ENCODE measurements around the gene ZFYVE28. TPM values are rescaled to one million over a fixed set of nuclear protein-coding genes. Genes with fewer than 3 reads are reported as not detected.
A peak's percentile ranks its signal among the peaks of the same experiment; 100 is the strongest.
"Not testable (repeated sequence)": the region's sequence is repeated elsewhere in the genome, so short reads cannot be mapped to it uniquely, and the experiment has no call there.

The ZFYVE28 gene
- total RNA-seq (10 to 100 TPM; 49.4 to 63.6 TPM), total RNA-seq (79.7 to 111 reads per million in 2 donors)

GRCh38 chr4:2417765-2418649 is at the start of gene ZFYVE28:
TSS of gene ZFYVE28 (minus strand) at chr4:2418645. CDS start at chr4:2418323, 322 bp downstream.
- DNase-seq (no peak), ATAC-seq (no peak)
- Mint-ChIP-seq H3K27me3 (no peaks in the 10 kb centered on the region), H3K4me1 (peaks cover 44% of the 10 kb centered on the region), H3K4me3 (peak within 1 kb of the TSS; percentile 93), H3K36me3 (ENCODE audit: low read depth) (no peaks in the 10 kb centered on the region), H3K27ac (peak within 1 kb of the TSS; percentile 97)
- no peaks in the 10 kb centered on the region for H3K9me3 ChIP-seq (ENCODE audit: control insufficient read depth, low read length, poor library complexity, severe bottlenecking)

DNA sequence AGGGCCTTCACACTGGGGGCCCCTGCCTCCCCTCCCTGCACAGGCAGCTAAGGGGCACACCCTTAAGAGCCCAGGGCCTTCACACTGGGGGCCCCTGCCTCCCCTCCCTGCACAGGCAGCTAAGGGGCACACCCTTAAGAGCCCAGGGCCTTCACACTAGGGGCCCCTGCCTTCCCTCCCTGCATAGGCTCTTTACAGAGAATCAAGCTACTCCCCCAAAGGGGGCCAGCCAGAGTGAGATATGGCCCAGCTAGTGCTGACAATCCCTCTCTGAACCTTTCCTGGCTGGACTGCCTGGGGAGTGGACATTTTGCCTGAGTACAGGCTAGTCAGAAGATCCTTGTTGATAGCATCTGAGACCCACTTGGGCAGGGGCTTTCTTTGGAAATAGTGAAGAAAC is 47.1 kb upstream of the ZFYVE28 start:
- H3K27ac Mint-ChIP-seq; DNase-seq; H3K27me3 Mint-ChIP-seq; H3K4me3 Mint-ChIP-seq; H3K36me3 Mint-ChIP-seq (ENCODE audit: low read depth); ATAC-seq; H3K9me3 ChIP-seq (ENCODE audit: control insufficient read depth, low read length, poor library complexity, severe bottlenecking): not testable (repeated sequence)
- peaks cover 25% of the 10 kb centered on the region for H3K4me1 Mint-ChIP-seq

- no peak for DNase-seq
- H3K9me3 ChIP-seq (ENCODE audit: control insufficient read depth, low read length, poor library complexity, severe bottlenecking) = no peaks in the 10 kb centered on the region
- no peak overlapping the region for H3K4me3 Mint-ChIP-seq
- no peak for ATAC-seq
- H3K4me1 Mint-ChIP-seq = peaks cover 19% of the 10 kb centered on the region
- H3K27ac Mint-ChIP-seq = no peak overlapping the region
- H3K36me3 Mint-ChIP-seq (ENCODE audit: low read depth) = no peaks in the 10 kb centered on the region
- H3K27me3 Mint-ChIP-seq = no peaks in the 10 kb centered on the region
Observed at GRCh38 chr4:2465032-2465431, 46.6 kb upstream of the ZFYVE28 start.

- Mint-ChIP-seq H3K27ac (no peak overlapping the region), H3K27me3 (no peaks in the 10 kb centered on the region), H3K4me3 (peak overlapping the region; percentile 73), H3K36me3 (ENCODE audit: low read depth) (no peaks in the 10 kb centered on the region), H3K4me1 (peaks cover 16% of the 10 kb centered on the region)
- no peaks in the 10 kb centered on the region for H3K9me3 ChIP-seq (ENCODE audit: control insufficient read depth, low read length, poor library complexity, severe bottlenecking)
- no peak for DNase-seq
- ATAC-seq = no peak
Observed at GRCh38 chr4:2462992-2463762, 44.7 kb upstream of the ZFYVE28 start.

- H3K9me3 ChIP-seq (ENCODE audit: control insufficient read depth, low read length, poor library complexity, severe bottlenecking) = no peaks in the 10 kb centered on the region
- peak overlapping the region; percentile 82 for H3K4me3 Mint-ChIP-seq
Observed at GRCh38 chr4:2462218-2462991, 44.0 kb upstream of the ZFYVE28 start.

DNA sequence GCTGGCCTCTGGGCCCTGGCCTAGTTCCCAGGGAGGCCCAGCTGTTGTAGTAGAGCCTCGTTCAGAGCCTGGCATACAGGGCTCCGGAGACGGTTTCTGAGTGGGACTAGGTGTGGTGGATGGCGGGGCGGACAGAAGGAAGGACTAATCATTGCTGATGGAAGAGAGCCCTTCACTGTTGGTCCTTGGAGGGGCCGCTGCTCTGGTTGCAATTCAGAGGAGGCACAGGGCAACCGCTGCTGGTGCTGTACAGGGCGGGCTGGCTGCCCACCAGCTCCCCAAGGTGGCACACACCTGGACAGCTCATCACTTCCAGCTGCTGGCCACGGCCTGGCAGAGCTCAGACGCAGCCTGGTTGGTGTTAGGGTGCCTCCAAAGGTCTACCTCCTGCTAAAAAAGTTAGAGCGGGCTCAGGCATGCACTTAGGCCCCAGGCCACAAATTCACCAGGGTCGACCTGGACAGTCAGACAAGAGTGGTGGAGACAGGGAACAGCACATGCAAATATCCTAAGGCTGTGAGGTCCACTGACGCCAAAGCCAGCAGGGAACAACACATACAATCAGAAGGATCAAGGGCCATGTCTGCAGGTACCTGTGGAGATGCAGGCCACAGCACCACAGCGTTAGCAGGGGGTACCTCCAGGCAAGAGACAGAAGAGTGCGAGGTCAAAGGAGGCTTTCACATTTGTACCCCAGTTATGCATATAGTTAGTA is 43.0 kb upstream of the ZFYVE28 start:
- H3K27ac Mint-ChIP-seq = peak overlapping the region; percentile 72
- no peaks in the 10 kb centered on the region for H3K36me3 Mint-ChIP-seq (ENCODE audit: low read depth)
- H3K27me3 Mint-ChIP-seq = no peaks in the 10 kb centered on the region
- peaks cover 14% of the 10 kb centered on the region for H3K4me1 Mint-ChIP-seq
- no peak for DNase-seq
- peak overlapping the region; percentile 82 for H3K4me3 Mint-ChIP-seq
- H3K9me3 ChIP-seq (ENCODE audit: control insufficient read depth, low read length, poor library complexity, severe bottlenecking) = no peaks in the 10 kb centered on the region
- ATAC-seq = no peak

More at GRCh38 chr4:2462218-2462991, 44.0 kb upstream of the ZFYVE28 start:
- Mint-ChIP-seq H3K27ac (peak overlapping the region; percentile 72), H3K4me1 (peaks cover 16% of the 10 kb centered on the region), H3K36me3 (ENCODE audit: low read depth) (no peaks in the 10 kb centered on the region), H3K27me3 (no peaks in the 10 kb centered on the region)
- peak; percentile 61 to 64 (median 64) for DNase-seq
- ATAC-seq = peak; percentile 98

GRCh38 chr4:2459589-2460349 is 41.3 kb upstream of the ZFYVE28 start:
- Mint-ChIP-seq H3K36me3 (ENCODE audit: low read depth) (no peaks in the 10 kb centered on the region), H3K4me3 (no peak overlapping the region), H3K27me3 (no peaks in the 10 kb centered on the region), H3K4me1 (peaks cover 14% of the 10 kb centered on the region), H3K27ac (no peak overlapping the region)
- no peak for ATAC-seq
- H3K9me3 ChIP-seq (ENCODE audit: control insufficient read depth, low read length, poor library complexity, severe bottlenecking) = no peaks in the 10 kb centered on the region
- DNase-seq = no peak

DNA sequence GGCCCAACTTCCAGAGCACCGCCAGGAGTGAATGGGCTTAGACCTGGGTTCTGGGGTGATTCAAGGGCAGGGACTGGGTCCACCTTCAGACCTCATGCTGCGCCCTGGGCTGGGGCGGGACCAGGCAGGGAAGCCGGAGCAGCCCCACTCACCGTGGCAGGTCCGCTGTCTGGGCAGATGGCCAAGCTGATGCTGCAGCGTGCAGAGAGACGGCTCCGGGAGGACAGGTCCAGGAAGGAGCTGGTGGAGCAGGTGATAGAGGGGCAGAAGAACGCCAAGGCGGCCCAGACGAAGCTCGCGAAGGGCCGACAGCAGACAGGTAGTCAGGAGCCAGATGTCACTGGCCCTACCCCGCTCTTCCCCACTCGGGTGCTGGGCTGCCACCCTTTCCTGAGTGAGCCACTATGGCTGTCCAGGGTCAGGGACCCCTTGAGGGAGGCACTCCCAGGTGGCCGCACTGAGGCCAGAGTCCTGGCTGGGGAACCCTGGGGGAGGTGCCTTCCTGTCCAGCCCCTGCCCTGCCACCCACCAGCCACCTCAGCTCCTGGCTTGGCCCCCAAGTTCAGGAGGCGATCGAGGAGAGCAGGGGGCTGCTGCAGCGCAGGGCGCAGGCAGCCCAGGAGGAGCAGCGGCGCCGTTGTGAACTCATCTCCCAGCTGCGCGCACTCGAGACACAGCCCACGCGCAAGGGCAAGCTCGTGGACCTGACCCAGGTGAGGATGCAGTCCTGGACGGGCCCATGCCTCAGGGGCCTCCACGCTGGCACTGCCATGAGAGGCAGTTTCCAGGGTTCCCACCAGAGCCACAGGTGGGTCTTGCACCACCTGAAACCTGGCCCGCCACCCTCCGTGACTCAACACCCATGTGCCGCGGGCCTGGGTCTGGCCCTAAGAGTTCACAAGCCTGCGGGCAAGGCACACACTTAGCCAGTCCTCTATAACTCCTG is 40.4 kb upstream of the ZFYVE28 start:
- H3K27me3 Mint-ChIP-seq = no peaks in the 10 kb centered on the region
- no peak for ATAC-seq
- no peak overlapping the region for H3K4me3 Mint-ChIP-seq
- H3K4me1 Mint-ChIP-seq = peaks cover 14% of the 10 kb centered on the region
- no peaks in the 10 kb centered on the region for H3K9me3 ChIP-seq (ENCODE audit: control insufficient read depth, low read length, poor library complexity, severe bottlenecking)
- no peak overlapping the region for H3K27ac Mint-ChIP-seq
- no peaks in the 10 kb centered on the region for H3K36me3 Mint-ChIP-seq (ENCODE audit: low read depth)
- DNase-seq = no peak

DNA sequence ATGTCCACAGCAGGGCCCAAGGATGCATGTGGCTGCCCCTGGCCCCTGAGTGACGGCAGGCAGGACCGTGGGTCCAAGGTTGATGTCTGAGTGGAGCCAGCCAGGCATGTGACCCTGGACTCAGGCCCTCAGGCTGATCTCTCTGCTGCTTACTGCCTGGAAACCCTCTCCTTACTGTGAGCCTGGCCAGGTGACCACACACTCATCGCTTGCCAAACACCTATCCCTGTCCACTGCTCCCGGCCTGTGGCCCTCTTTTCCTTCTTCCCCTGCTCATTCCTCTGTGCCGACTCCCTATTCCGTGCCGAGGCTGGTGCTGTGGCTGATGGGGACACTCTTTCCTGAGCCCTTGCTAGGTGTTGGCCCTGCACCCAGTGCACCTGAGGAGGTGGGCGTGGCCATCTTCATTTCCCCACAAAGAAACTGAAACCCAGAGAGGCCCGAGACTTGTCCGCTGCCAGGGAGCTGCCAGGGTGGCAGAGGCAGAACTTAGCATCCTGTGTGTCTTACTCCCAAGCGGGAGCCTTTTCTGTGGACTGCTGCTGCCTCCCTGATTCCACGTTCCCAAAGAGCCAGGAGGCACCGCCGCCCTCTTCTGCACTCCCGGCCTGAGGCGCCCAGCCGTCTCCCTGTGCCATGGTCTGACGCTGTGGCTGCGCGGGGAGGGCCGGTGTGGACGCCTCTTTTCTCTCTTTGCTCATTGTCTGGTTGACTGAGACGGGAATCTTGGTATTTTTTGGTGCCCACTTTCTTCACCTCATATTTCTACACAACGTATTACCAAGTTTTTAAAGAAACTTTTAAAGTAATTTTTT is 39.2 kb upstream of the ZFYVE28 start:
- no peak overlapping the region for H3K27ac Mint-ChIP-seq
- no peak for ATAC-seq

DNA sequence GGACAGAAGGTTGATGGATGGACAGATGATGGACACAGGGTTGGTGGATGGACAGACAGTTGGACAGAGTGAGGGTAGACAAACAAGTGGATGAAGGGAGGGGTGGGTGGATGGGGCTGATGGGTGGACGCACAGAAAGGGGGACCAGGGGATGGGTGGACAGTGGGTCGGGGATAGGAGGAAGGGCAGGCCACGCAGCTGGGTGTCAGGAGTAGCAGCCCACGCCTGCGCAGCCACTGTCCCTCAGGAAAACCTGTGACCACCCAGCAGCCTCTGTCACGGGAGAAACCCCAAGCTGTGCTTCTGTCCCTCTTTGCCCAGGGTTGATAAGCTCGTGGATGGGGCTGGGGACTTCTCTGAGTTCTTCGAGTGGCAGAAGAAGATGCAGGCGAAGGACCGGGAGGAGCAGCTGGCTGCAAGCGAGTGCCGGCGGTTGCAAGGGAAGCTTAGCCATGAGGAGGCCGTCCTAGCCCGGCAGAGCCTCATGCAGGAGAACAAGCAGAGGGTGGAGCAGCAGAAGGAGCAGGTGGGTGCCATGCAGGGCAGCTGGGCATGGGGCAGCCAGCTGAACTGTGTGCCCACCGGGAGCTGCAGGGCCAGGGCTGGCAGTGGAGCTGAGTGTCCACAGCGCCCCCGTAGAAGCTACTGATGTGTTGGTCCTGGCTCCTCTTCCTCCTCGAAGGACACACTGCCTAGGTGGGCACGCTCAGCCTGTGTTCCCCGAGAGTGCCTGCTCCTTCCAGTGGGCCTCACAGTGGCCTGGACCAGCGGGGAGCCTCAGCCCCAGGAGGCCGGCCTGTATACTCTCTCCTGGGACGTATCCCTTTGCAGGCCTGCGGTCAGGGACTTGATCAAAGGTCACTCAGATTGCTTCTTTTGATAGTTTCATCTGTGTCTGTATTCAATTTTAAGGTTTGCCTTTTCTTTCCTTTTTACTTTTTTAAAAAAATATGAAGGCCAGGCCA is 33.7 kb upstream of the ZFYVE28 start:
- ATAC-seq (no peak), DNase-seq (no peak)
- H3K9me3 ChIP-seq (ENCODE audit: control insufficient read depth, low read length, poor library complexity, severe bottlenecking) = no peaks in the 10 kb centered on the region
- no peak overlapping the region for H3K4me3 Mint-ChIP-seq
- no peaks in the 10 kb centered on the region for H3K36me3 Mint-ChIP-seq (ENCODE audit: low read depth)
- no peaks in the 10 kb centered on the region for H3K4me1 Mint-ChIP-seq
- H3K27ac Mint-ChIP-seq = no peak overlapping the region
- no peaks in the 10 kb centered on the region for H3K27me3 Mint-ChIP-seq

More for the DNA sequence above, 39.2 kb upstream of the ZFYVE28 start:
- H3K9me3 ChIP-seq (ENCODE audit: control insufficient read depth, low read length, poor library complexity, severe bottlenecking) = no peaks in the 10 kb centered on the region
- no peak overlapping the region for H3K4me3 Mint-ChIP-seq
- peaks cover 12% of the 10 kb centered on the region for H3K4me1 Mint-ChIP-seq
- H3K27me3 Mint-ChIP-seq = no peaks in the 10 kb centered on the region
- H3K36me3 Mint-ChIP-seq (ENCODE audit: low read depth) = no peaks in the 10 kb centered on the region
- DNase-seq = no peak
